GM13977 (cell line): Measurements from ENCODE around the gene NRF1.
"Not testable (repeated sequence)": the region's sequence is repeated elsewhere in the genome, so short reads cannot be mapped to it uniquely, and the experiment has no call there.

Source experiments
- DNase-seq: peaks from one replicate; pipeline ENCODE4 v3.0.0; 2012; ENCODE audit warnings: low spot score
- in situ Hi-C: fragments of 300-500 bp; cut with MboI; formaldehyde crosslinking; loops from one replicate; pipeline ENCODE4 v1.12.0; 2022; ENCODE audit warnings: low sequenced_read_pairs, low pct_unique_long_range_greater_than_20kb, mixed read lengths, inconsistent platforms; ENCODE audit not compliant: unreplicated experiment
- TF ChIP-seq, protein P1 (sequence below): IDR thresholded peaks from 2 replicates; pipeline ENCODE4 v1.5.1; 2012; ENCODE audit warnings: mild to moderate bottlenecking, control low read depth; ENCODE audit not compliant: insufficient read depth; ENCODE audit errors: extremely low read depth, missing control alignments

The NRF1 gene

DNA sequence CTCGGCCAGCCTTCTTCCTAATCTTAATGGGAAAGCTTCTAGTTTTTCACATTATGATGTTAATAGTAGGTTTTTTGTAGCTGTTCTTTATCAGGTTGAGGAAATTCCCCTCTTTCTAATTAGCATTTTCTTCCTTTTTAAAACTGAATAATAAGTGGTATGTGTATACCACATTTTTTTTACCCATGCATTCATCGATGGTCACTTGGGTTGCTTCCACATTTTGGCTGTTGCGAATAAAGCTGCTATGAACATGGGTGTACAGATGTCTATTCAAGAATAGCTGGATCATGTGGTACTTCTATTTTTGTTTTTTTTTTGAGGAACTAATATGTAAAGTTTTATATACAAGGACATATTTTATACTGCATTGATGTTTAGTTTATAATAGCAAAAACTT, 44.3 kb downstream of the NRF1 start:
- TF ChIP-seq, protein P1, sequence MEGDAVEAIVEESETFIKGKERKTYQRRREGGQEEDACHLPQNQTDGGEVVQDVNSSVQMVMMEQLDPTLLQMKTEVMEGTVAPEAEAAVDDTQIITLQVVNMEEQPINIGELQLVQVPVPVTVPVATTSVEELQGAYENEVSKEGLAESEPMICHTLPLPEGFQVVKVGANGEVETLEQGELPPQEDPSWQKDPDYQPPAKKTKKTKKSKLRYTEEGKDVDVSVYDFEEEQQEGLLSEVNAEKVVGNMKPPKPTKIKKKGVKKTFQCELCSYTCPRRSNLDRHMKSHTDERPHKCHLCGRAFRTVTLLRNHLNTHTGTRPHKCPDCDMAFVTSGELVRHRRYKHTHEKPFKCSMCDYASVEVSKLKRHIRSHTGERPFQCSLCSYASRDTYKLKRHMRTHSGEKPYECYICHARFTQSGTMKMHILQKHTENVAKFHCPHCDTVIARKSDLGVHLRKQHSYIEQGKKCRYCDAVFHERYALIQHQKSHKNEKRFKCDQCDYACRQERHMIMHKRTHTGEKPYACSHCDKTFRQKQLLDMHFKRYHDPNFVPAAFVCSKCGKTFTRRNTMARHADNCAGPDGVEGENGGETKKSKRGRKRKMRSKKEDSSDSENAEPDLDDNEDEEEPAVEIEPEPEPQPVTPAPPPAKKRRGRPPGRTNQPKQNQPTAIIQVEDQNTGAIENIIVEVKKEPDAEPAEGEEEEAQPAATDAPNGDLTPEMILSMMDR: no peak
- in situ Hi-C loops: loop anchor here (25.0 kb wide), 1 partner anchor 356 kb away; no protein-coding TSS in a partner anchor
- no peak for DNase-seq

DNA sequence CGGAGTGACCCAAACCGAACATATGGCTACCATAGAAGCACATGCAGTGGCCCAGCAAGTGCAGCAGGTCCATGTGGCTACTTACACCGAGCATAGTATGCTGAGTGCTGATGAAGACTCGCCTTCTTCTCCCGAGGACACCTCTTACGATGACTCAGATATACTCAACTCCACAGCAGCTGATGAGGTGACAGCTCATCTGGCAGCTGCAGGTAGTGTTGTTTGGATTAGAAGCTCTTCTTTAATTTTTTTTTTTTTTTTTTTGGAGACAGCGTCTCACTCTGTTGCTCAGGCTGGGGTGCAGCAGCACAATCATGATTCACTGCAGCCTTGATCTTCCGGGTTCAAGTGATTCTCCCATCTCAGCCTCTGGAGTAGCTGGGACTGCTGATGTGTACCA, 45.8 kb downstream of the NRF1 start:
- TF ChIP-seq, protein P1: no peak
- in situ Hi-C loops: loop anchor here (25.0 kb wide), 1 partner anchor 355 kb away; no protein-coding TSS in a partner anchor
- no peak for DNase-seq

DNA sequence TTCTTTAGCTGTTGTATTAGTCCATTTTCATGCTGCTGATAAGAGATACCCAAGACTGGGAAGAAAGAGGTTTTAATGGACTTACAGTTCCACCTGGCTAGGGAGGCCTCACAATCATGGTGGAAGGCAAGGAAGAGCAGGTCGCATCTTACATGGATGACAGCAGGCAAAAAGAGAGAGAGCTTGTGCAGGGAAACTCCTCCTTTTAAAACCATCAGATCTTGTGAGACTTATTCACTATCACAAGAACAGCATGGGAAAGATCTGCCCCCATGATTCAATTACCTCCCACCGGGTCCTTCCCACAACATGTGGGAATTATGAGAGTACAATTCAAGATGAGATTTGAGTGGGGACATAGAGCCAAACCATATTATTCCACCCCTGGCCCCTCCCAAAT, 48.4 kb downstream of the NRF1 start:
- not testable (repeated sequence) for DNase-seq
- in situ Hi-C loops: loop anchor here (25.0 kb wide), 1 partner anchor 352 kb away; no protein-coding TSS in a partner anchor

DNA sequence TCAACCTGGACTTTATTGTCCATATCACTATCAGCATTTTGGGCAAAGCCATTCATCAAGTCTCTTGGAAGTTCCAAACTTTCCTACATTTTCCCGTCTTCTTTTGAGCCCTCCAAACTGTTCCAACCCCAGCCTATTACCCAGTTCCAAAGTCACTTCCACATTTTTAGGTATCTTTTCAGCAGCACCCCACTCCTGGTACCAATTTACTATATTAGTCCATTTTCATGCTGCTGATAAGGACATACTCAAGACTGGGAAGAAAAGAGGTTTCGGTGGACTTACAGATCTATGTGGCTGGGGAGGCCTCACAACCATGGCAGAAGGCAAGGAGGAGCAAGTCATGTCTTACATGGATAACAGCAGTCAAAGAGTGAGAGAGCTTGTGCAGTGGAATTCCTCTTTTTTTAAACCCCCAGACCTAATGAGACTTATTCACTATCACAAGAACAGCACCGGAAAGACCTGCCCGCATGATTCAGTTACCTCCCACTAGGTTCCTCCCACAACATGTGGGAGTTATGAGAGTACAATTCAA, 50.2 kb downstream of the NRF1 start:
- in situ Hi-C loops: loop anchor here (25.0 kb wide), 1 partner anchor 351 kb away; no protein-coding TSS in a partner anchor
- TF ChIP-seq, protein P1: no peak
- DNase-seq: no peak

DNA sequence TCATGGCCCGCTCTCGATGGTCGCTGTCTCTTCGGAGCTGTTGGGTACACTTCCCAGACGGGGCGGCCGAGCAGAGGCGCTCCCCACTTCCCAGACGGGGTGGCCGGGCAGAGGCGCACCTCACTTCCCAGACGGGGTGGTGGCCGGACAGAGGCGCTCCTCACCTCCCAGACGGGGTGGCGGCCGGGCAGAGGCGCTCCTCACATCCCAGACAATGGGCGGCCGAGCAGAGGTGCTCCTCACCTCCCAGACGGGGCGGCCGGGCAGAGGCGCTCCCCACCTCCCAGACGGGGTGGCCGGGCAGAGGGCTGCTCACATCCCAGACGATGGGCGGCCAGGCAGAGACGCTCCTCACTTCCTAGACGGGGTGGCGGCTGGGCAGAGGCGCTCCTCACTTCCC, 51.7 kb downstream of the NRF1 start:
- in situ Hi-C loops: loop anchor here (25.0 kb wide), 1 partner anchor 349 kb away; no protein-coding TSS in a partner anchor
- DNase-seq: not testable (repeated sequence)

DNA sequence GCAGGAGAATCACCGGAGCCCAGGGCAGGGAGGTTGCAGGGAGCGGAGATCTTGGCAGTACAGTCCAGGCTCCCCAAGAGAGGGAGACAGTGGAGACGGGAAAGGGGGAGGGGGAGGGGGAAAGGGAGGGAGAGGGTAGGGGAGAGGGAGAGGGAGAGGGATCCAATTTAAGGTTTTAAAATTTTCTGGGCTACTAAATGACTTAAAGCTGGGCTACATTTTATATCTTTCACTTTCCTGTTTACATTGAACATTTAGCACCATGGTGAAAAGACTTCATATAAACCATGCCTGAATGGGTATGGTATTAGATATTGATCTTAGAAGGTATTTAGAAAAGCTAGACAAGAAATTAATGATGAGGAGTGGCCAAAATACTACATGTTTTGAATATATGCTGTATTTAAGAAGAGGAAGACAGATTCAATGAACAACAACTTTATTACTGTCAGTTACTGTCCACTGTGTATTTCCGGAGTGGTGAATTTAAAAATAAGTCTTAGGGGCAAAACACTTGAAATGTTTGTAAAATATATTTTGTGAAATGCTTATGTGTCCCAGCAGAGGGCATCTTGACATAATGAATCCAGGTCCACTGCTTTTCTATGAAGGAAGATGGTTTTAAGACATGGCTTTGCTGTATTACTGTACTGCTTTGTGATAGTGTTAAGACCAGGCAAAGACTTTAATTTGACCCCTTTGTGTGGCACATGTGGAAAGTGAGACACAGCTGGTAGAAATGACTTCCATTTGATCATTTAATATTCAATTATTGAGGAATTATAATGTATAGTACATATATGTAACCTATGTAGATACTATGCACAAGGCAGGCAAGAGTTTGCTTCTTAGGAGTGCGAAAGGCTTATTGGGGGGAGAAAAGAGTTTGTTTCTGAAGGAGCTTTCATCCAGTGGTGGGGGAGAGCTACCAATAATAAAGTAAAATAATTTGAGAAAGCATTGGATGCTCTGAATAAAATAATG, 52.8 kb downstream of the NRF1 start:
- in situ Hi-C loops: loop anchor here (25.0 kb wide), 1 partner anchor 348 kb away; no protein-coding TSS in a partner anchor
- DNase-seq: peak; percentile 71
- TF ChIP-seq, protein P1: peak; percentile 48

DNA sequence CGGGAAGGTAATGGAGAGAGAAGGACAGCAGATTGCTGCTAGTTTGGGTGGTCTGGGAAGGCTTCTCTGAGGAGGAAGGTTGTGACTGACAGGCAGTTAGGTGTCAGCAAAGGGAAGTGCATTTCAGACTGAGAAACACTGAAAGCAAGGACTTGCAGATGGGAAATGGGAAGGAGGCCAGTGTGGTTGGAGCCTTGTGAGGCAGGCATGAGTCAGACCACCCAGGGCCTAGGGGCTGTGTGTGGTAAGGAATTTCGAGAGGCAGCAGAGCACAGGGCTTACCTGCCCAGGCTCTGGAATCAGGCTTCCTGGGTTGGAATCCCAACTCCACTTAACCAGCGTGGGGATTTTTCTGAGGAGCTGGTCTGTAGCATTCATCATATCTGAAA, 53.5 kb downstream of the NRF1 start:
- TF ChIP-seq, protein P1: no peak
- in situ Hi-C loops: loop anchor here (25.0 kb wide), 1 partner anchor 347 kb away; no protein-coding TSS in a partner anchor
- no peak for DNase-seq
